IPS-NIHi7 (cell line): ENCODE data around the gene DGAT2L6.
A peak's percentile ranks its signal among the peaks of the same experiment; 100 is the strongest.
"Not testable (repeated sequence)": the region's sequence is repeated elsewhere in the genome, so short reads cannot be mapped to it uniquely, and the experiment has no call there.

Source experiments
- DNase-seq: peaks from one replicate; pipeline ENCODE4 v3.0.0; 2012; ENCODE audit warnings: mixed read lengths; ENCODE audit errors: extremely low spot score

DGAT2L6 gene

DNA sequence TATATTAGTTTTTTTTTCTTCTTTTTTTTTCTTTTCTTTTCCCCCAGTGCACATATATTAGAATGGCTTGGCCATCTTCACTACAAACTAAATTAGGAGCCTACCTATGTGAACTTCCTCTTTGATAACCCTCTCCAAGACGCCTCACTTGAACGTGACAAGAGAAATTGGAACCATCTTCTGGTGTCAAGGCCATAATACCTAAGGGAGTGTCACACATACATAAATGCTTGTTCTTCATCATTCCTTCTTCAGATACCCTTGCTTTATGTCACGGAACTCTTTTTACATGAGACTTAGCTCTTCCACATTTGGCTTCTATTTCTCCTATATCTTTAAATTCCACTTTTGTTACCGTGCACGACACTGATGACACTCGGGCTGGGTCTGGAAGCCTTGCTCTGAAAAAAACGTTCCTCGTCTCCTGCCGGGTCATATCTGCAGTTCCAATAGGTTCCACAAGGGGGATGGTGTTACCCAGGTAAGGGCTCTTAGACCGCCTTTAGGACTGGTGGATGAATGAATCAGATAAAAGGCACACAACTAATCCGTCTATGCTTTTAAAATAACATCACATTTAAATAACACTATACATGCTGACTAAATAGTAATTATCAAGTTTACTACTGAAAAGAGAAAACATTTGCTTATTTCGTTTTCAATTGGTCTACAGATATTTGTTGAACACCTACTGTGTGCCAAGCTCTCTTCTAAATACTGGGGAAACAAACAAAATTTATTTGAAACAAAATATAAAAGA lies 19.9 kb downstream of the DGAT2L6 start:
- peak; percentile 65 for DNase-seq

DNA sequence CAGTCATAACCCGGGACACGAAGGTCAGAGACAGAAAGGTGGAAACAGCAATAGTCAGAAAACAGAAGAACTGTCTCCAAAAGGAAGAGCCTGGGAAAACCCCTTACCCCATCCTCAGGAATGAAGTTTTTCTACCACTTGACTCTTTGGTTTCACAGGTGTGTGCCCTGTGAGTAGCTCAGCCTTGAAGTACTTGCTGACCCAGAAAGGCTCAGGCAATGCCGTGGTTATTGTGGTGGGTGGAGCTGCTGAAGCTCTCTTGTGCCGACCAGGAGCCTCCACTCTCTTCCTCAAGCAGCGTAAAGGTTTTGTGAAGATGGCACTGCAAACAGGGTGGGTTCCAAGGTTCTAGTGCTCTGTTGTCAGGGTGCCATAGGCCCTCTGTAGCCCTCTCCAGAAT lies 24.4 kb downstream of the DGAT2L6 start:
- DNase-seq: no peak

DNA sequence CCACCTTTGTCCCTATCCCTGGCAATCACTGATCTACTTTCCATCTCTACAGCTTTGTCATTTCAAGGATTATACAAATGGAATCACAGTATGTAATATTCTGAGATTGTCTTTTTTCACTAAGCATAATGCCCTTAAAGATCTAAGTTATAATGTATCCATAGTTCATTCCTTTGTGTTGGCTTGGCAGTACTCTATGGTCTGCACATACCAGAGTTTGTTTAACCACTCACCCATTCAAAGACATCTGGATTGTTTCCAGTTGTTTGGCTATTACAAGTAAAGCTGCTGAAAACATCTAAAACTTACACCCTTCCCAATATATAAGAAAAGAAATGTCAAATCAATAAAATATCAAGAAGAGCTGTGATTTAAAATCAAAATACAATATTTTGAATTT lies 31.2 kb downstream of the DGAT2L6 start:
- no peak for DNase-seq

DNA sequence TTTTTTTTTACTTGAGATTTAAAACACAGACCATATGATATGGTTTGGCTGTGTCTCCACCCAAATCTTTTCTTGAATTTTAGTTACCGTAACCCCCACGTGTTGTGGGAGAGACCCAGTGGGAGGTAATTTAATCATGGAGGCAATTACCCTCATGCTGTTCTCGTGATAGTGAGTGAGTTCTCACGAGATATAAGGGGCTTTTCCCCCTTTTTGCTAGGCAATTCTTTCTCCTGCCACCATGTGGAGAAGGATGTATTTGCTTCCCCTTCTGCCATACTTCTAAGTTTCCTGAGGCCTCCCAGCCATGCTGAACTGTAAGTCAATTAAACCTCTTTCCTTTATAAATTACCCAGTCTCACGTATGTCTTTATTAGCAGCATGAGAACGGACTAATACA lies 32.3 kb downstream of the DGAT2L6 start:
- not testable (repeated sequence) for DNase-seq

DNA sequence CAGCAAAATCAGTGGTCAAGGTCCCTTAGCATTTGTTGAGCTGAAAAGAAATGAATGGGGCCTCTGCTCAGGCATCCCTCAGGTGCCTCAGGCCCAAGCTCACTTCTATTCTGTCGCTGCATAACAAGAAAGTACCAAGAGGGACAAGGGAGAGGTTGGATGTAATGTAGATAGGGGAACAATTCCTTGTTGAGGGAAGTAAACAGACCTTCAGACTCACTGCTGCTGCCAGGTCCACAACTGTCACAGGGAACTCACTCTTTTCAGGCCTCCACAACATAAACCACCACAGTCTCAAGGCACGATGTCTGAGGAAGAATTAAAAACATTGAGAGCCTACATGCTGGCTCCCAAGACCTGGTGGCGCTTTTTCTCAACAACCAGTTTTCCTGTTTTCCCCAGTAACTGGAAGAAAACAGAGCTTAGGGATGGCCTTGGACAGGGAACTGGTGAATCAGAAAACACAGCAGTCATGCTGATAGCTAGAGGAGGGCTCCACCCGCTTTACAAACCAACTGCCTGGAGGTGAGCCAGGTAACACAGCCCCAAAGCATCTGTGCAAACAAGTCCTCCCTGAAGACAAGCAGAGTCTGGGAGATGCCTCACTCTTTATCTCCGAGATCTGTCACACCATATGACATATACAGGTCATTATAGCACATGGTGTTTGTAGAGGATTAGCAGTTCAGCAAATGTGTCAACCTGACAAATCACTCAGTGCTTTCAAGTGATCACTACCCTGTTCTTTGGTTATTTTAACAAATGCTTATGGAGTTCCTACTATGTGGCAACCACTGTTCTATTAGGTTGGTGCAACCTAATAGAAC lies 42.9 kb downstream of the DGAT2L6 start:
- DNase-seq: no peak

DNA sequence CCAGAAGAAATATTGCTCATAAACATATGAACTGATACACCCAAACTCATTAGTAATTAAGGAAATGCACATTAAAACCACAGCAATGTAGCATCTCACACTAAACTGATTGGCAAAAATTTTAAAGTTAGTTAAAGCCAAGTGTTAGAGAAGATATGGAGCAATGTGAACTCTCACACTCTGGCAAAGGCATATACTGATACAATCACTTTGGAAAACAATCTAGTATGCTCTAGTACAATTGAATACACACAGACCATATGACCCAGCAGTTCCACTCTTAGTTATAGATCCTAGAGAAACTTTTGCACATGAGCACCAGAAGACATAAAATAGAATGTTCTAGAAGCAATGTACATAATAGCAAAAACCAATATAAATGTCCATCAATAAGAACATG lies 48.8 kb downstream of the DGAT2L6 start:
- DNase-seq: no peak

DNA sequence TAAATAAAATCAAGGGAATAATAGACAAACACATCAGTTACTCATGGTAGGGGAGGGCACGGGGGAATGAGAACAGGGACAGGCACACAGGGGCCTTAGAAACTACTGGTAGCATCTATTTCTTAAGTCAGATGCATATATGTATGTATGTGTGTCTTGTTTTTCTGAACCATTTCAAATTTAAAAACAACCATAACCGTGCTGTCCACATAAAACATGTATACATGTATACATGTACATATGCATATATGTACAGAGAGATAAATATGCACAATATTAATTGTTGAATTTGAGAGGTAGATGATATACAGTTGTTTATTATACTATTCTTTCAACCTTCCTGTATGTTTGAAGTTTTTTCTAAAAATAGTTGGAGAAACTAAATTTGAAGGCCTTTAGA lies 49.4 kb downstream of the DGAT2L6 start:
- no peak for DNase-seq

DNA sequence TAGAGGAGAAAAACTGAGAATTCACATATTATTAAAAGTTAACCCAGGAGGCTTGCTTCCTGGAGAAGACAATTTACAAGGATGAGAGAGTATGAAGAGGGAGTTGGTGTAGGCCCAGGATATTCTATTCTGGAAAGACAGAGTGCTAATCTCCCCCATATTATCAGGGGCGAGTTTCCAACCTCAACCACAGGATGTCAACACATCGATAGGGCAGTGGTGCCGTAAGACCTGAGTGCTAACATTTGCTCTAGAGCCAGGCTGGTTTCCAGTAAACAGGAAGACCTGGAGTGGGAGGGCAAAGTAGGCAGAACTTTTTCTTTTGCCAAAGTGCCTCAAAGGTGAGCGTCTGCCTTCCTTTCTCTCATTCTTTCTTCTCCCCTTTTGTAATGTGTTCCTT lies 54.4 kb downstream of the DGAT2L6 start:
- no peak for DNase-seq

DNA sequence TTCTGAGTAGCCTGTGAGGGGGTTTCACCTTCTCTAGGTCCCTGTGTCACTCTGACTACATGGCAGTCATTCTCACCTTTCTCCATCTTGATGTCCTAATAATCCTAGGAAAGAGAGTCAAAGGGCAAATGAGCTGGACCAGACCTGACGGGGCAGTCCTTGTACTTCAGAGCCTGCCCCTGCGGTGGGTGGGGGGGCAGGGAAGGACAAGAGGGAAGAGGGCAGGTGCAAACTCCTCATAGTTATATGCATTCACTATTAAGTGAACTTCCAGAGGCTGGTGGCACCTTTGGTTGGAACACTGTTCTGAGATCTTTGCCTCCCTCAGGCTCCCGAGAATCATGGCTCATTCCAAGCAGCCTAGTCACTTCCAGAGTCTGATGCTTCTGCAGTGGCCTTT lies 57.1 kb downstream of the DGAT2L6 start, which contains the start of gene AWAT1:
Gene AWAT1 (plus strand): TSS at position 301 of the 400 bp plus-strand sequence. CDS start 41 bp downstream, at position 342.
- no peak for DNase-seq

DNA sequence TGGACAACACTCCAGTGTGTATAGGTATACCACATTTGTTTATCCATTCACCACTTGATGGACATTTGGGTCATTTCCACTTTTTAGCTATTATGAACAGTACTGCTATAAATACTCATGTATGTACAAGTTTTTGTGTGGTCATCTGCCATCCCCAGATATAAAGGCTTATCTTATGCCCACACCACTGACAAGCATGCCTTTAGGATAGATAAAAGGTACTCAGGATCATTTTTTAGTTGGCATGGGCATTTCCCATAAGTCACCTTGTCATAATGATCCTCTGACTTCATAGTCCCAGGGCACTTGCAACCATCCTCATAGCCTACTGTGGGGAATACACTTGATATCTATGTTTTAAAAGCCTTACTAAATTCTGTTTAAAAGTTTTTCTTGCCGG lies 63.5 kb downstream of the DGAT2L6 start:
- DNase-seq: no peak

DNA sequence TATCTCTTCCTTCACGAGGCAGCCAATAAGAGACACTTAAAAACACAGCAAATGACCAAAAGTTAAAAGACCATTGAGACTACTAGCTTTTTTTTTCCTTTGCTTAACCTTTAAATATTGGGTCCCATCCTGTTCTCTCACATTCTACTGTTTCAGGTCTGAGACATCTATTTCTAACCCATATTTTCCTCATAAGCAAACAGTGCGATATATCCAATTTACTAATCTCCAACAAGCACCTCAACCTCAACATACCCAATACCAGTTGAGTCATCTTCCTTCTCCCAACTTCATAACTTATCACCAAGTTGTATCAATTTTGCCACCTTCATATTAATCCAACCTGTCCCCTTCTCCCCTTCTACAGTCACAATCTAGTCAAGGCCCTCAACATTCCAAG lies 64.2 kb downstream of the DGAT2L6 start:
- no peak for DNase-seq

DNA sequence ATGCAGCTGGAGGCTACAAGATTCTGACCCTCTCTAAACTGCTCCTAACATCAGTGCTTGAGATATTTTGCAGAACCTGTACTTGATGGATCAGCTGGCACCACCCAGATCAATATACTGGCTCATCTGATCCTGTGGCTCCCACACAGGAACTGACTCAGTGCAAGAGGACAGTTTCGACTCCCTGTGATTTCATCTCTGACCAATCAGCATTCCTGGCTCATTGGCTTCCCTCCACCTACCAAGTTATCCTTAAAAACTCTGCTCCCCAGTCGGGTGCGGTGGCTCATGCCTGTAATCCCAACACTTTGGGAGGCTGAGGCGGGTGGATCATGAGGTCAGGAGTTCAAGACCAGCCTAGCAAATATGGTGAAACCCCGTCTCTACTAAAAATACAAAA lies 66.3 kb downstream of the DGAT2L6 start:
- DNase-seq: not testable (repeated sequence)

DNA sequence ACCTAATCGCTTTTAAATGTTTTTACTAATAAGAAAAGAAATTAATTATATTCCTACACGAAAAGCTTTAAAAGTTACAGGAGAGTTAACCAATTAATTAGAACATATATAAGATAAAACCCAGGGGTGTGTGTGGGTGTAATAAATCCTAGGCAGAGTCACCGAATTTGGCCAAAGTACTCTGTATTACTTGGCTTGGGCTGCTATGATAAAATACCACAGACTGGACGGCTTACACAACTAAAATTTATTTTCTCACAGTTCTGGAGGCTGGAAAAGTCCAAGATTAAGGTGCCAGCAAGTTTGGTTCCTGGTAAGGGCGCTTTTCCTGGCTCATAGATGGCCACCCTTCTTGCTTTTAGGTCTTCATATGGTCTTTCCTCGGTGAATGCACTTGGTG lies 67.6 kb downstream of the DGAT2L6 start:
- no peak for DNase-seq

DNA sequence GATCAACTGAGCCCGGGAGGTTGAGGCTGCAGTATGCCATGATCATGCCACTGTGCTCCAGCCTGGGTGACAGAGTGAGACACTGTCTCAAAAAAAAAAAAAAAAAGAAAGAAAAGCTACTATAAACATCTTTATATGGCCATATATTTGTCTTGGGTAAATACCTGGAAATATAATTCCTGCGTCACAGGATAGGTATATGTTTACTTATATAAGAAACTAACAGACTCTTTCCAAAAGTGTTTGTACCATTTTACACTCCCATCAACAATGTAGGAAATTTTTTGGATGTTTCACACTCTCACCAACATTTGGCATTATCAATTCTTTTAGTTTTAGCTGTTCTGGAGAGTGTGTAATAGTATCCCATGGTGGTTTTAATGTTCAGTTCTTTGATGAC lies 70.0 kb downstream of the DGAT2L6 start:
- no peak for DNase-seq

DNA sequence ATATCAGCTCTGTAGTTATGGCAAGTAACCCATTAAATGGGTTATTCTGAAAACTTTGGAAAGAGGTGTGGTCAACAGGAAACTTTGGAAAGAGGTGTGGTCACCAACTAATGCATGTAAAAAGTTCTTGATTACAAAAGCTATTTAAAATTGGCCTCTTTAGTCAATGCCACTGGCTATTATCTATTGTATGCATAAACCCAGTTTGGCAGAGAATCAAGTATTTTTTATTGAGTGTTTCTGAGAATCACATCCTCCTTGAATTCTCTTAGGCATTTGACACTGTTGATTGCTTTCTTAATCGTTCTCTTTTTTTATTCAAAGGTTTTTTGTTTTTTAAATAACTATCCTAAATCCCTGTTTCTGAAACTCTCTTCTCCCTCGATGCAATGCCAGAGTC lies 75.2 kb downstream of the DGAT2L6 start:
- DNase-seq: no peak

DNA sequence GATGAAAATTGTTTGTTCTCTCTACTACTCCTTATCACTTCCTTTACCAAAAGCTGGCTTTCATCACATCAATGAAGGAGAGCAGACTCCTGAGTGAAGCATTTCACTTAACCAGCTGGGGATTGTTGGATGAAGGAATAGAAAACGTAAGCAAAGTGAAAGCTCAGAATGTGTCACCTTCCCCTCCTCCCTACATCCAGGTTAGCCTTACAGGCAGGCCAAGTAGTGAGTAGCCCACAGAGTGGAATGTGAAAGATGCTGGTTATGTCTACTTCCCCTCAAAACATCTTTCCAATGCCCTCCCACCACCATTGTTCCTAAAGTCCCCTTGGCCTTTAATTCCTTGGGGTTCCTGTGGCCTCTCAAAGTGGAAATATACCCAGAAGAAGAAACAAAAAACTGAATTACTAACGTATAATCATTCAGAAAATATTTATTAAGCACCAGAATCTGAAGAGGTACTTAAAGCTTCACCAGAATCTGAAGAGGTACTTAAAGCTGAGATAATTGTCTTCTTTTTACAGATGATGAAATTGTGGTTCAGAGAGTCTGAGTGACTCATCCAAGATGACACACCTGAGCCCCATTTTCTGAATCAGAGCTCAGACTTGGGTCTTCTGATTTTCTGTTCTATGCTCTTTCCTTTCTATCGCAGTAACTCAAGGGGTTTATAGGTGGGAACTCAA lies 76.2 kb downstream of the DGAT2L6 start:
- DNase-seq: no peak

DNA sequence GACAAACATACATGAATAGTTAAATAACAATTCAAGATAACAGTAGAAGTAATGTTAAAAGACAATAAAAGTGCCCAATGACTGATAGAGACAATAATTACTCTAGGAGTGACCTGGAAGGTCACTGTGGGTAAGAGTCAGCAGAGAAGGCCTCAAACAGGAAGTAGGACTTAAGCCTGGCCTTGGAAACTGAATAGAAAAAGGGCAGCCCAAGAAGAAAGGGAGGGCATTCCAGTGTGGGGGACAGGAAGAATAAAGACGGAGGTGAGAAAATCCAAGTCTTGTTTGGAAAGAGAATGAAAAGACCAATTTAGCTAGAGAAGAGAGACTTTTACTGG lies 76.7 kb downstream of the DGAT2L6 start:
- no peak for DNase-seq

DNA sequence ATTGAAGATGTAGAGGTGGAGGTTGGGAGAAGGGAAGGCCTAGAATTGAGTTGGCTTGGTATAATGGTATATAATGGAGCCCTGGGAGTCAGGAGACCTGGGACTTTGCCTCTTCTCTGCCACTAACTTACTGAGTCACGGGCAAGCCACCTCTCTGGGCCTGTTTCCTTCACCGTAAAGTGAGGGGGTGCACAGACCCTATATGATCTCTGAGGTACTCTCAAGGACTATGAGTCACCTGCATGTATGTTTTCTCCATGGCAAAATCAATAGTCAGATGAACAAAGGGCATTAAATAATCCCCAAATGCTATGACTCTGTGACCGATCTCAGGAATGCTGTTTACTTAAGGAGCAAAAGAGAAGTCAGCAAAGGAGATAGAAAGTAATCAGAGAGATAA lies 77.6 kb downstream of the DGAT2L6 start:
- DNase-seq: no peak
